ENCODE measurements around the gene HMCN2. TPM values are rescaled to one million over a fixed set of nuclear protein-coding genes. Genes with fewer than 3 reads are reported as not detected.
"Not testable (repeated sequence)": the region's sequence is repeated elsewhere in the genome, so short reads cannot be mapped to it uniquely, and the experiment has no call there.

HMCN2 gene
- total and polyA plus RNA-seq, 8 donors = 0.41 to 5.3 (median 0.76) TPM

GRCh38 chr9:130433168-130433946, 167.8 kb downstream of the HMCN2 start:
- TF ChIP-seq, protein P1, sequence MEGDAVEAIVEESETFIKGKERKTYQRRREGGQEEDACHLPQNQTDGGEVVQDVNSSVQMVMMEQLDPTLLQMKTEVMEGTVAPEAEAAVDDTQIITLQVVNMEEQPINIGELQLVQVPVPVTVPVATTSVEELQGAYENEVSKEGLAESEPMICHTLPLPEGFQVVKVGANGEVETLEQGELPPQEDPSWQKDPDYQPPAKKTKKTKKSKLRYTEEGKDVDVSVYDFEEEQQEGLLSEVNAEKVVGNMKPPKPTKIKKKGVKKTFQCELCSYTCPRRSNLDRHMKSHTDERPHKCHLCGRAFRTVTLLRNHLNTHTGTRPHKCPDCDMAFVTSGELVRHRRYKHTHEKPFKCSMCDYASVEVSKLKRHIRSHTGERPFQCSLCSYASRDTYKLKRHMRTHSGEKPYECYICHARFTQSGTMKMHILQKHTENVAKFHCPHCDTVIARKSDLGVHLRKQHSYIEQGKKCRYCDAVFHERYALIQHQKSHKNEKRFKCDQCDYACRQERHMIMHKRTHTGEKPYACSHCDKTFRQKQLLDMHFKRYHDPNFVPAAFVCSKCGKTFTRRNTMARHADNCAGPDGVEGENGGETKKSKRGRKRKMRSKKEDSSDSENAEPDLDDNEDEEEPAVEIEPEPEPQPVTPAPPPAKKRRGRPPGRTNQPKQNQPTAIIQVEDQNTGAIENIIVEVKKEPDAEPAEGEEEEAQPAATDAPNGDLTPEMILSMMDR (IDR thresholded peaks at IDR 0.05) = peak; percentile 36 to 58 (median 52)
- no peak overlapping the region for H3K27ac ChIP-seq
- ATAC-seq = peak; percentile 73 to 88 (median 86)
- peaks cover 0 to 7% (median 0%) of the 10 kb centered on the region in 4 donors for H3K27me3 ChIP-seq
- no peaks in the 10 kb centered on the region for H3K9me3 ChIP-seq
- peaks cover 0 to 3% (median 0%) of the 10 kb centered on the region in 3 donors for H3K4me1 ChIP-seq
- DNase-seq = peak in 2 of 6 donors; percentile 74 to 75
- intact Hi-C loops (cut with DNase I) = no loop called here
- no peak for FAIRE-seq
- 2 to 3% methylated on average over 67 to 92 of the region's 92 CpGs for WGBS, 2 donors
- peak overlapping the region in 2 of 4 donors; percentile 16 to 35 for H3K4me3 ChIP-seq
- H3K36me3 ChIP-seq = no peaks in the 10 kb centered on the region

- no peak for DNase-seq
- TF ChIP-seq, protein P1 (IDR thresholded peaks at IDR 0.05) = no peak
- intact Hi-C loops (cut with DNase I) = no loop called here
- 18% methylated on average over 9 of the region's 9 CpGs for WGBS, 2 donors
- H3K27me3 ChIP-seq = peaks cover 0 to 7% (median 0%) of the 10 kb centered on the region in 4 donors
- peaks cover 0 to 3% (median 0%) of the 10 kb centered on the region in 3 donors for H3K4me1 ChIP-seq
- H3K36me3 ChIP-seq = no peaks in the 10 kb centered on the region
- peak overlapping the region in 1 of 4 donors; percentile 35 for H3K4me3 ChIP-seq
- no peak for ATAC-seq
- FAIRE-seq = no peak
- no peaks in the 10 kb centered on the region for H3K9me3 ChIP-seq
- H3K27ac ChIP-seq = no peak overlapping the region
Observed at GRCh38 chr9:130433947-130434262, 168.3 kb downstream of the HMCN2 start.

DNA sequence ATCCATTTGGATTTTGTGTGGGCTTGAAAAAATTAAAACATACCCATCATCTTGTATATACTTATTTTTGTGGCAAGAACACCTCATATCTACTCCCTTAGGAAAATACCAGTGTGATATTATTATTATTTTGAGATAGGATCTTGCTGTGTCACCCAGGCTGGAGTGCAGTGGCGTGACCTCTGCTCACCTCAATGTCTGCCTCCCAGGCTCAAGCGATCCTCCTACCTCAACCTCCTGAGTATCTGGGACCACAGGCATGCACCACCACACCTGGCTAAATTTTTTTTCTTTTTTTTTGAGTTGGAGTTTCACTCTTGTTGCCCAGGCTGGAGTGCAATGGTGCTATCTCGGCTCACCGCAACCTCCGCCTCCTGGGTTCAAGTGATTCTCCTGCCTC, 169.1 kb downstream of the HMCN2 start:
- WGBS, 2 donors = 86 to 89% methylated on average over 5 of the region's 5 CpGs
- ATAC-seq; H3K36me3 ChIP-seq; H3K4me3 ChIP-seq; H3K27ac ChIP-seq; H3K27me3 ChIP-seq; FAIRE-seq; H3K9me3 ChIP-seq; DNase-seq; H3K4me1 ChIP-seq; intact Hi-C loops (cut with DNase I): not testable (repeated sequence)

DNA sequence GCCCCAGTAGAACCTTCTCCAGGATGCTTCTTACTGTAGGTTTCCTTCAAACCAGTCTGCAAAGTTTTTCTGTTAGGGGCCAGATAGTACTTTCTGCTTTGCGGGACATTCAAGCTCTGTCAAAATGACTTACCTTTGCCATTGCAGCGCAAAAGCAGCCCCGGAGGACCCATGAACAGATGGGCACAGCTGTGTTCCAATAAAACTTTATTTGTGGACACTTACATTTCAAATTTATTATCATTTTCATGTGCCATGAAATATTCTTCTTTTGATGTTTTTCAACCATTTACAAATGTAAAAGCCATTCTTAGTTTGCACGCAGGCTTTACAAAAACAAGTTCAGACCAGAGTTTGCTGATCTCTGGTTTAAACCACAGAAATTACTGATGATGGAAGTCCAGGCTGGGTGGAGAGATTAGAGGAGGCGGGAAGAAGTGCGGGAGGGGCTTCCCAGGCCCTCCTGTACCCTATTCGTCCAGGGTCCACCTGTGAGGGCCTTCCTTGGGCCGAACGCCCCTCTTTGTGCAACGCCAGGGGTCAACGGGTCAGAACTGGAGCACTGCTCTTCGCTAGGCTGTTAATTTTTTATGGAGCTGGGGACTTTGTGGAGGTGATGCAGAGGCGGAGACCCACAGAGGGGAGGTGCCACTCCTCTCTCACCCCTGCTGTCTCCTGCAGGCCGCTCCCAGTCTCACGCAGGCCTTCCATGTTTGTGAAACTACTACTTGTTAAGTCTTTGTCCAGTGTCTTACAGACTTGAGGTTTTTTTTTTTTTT, 171.6 kb downstream of the HMCN2 start:
- Histone ChIP-seq H3K4me3 (no peak overlapping the region), H3K27me3 (peaks cover 0 to 7% (median 0%) of the 10 kb centered on the region in 4 donors), H3K9me3 (no peaks in the 10 kb centered on the region), H3K27ac (no peak overlapping the region), H3K4me1 (peaks cover 0 to 3% (median 0%) of the 10 kb centered on the region in 3 donors), H3K36me3 (no peaks in the 10 kb centered on the region)
- intact Hi-C loops (cut with DNase I) = no loop called here
- TF ChIP-seq, protein P1 (IDR thresholded peaks at IDR 0.05) = no peak
- DNase-seq (peak in 1 of 6 donors; percentile 12), ATAC-seq (no peak), FAIRE-seq (no peak)
- 70 to 73% methylated on average over 15 of the region's 15 CpGs for WGBS, 2 donors

- FAIRE-seq (no peak), DNase-seq (peak in 1 of 6 donors; percentile 15), ATAC-seq (no peak)
- Histone ChIP-seq H3K27me3 (peaks cover 0 to 5% (median 0%) of the 10 kb centered on the region in 4 donors), H3K4me1 (peaks cover 0 to 2% (median 0%) of the 10 kb centered on the region in 3 donors), H3K4me3 (no peak overlapping the region), H3K36me3 (no peaks in the 10 kb centered on the region), H3K9me3 (no peaks in the 10 kb centered on the region), H3K27ac (no peak overlapping the region)
- intact Hi-C loops (cut with DNase I) = no loop called here
- 79 to 83% methylated on average over 6 of the region's 6 CpGs for WGBS, 2 donors
- TF ChIP-seq, protein P1 (IDR thresholded peaks at IDR 0.05) = no peak
Observed at GRCh38 chr9:130438382-130438981, 172.9 kb downstream of the HMCN2 start.
